C4-2B (cell line): ENCODE measurements around the gene ITGAE.

ENCODE experiments used
- CTCF ChIP-seq: fragments of 450-650 bp; conservative IDR thresholded peaks from 2 replicates; pipeline ENCODE4 v1.5.1; 2017; ENCODE audit warnings: mild to moderate bottlenecking
- ZFX ChIP-seq: fragments of 450-650 bp; IDR thresholded peaks from 2 replicates; pipeline ENCODE4 v1.6.1; 2017

GRCh38 chr17:3828151-3828851 is 27.3 kb upstream of the ITGAE start:
- TF ChIP-seq CTCF (no peak), ZFX (no peak)
